Type B pancreatic cell (in vitro differentiated cells): ENCODE measurements around the gene KDR. TPM values are rescaled to one million over a fixed set of nuclear protein-coding genes. Genes with fewer than 3 reads are reported as not detected.

Experiments
- DNase-seq: peaks from one replicate; pipeline ENCODE4 v3.0.0; 2021; ENCODE audit warnings: mixed read lengths; ENCODE audit not compliant: unreplicated experiment; ENCODE audit errors: extremely low spot score
- H3K27ac Mint-ChIP-seq: 2 replicates; pipeline ENCODE4 v1.8.0; 2021; ENCODE audit warnings: mild to moderate bottlenecking, mixed read lengths
- H3K27me3 Mint-ChIP-seq: 2 replicates; pipeline ENCODE4 v1.8.0; 2021; ENCODE audit warnings: mixed read lengths
- H3K36me3 Mint-ChIP-seq: 2 replicates; pipeline ENCODE4 v1.8.0; 2021; ENCODE audit warnings: mixed read lengths
- H3K4me1 Mint-ChIP-seq: one replicate; pipeline ENCODE4 v1.8.0; 2021; ENCODE audit warnings: mixed read lengths; ENCODE audit not compliant: unreplicated experiment
- H3K4me3 Mint-ChIP-seq: 2 replicates; pipeline ENCODE4 v1.8.0; 2021; ENCODE audit warnings: mild to moderate bottlenecking, mixed read lengths
- H3K9me3 Mint-ChIP-seq: 2 replicates; pipeline ENCODE4 v1.8.0; 2021; ENCODE audit warnings: mixed read lengths
- CTCF ChIP-seq: fragments of 200-600 bp; sonication (generic); conservative IDR thresholded peaks from 2 replicates; pipeline ENCODE4 v1.5.0; 2021; ENCODE audit warnings: antibody characterized with exemption, mild to moderate bottlenecking
- total RNA-seq: library from RNA; stranded (reverse); gene quantifications from 2 replicates; pipeline ENCODE4 v1.2.1, GENCODE V29; 2021; ENCODE audit warnings: low replicate concordance

Gene KDR
- total RNA-seq, 1 donor from 2014 or later = 5.7 TPM

- TF ChIP-seq CTCF = no peak
- Mint-ChIP-seq H3K27me3 (peaks cover 18% of the 10 kb centered on the region), H3K9me3 (no peaks in the 10 kb centered on the region), H3K27ac (no peak overlapping the region), H3K4me3 (no peak overlapping the region), H3K36me3 (no peaks in the 10 kb centered on the region), H3K4me1 (peaks cover 4% of the 10 kb centered on the region)
- DNase-seq = no peak
These were observed 37.0 kb upstream of the KDR start for GRCh38 chr4:55162396-55162795.

- no peak overlapping the region for H3K4me3 Mint-ChIP-seq
- no peak for DNase-seq
- TF ChIP-seq CTCF = no peak
- H3K36me3 Mint-ChIP-seq = no peaks in the 10 kb centered on the region
- H3K27me3 Mint-ChIP-seq = peaks cover 22% of the 10 kb centered on the region
- H3K9me3 Mint-ChIP-seq = no peaks in the 10 kb centered on the region
- H3K27ac Mint-ChIP-seq = no peak overlapping the region
- peaks cover 4% of the 10 kb centered on the region for H3K4me1 Mint-ChIP-seq
These were observed 36.3 kb upstream of the KDR start for GRCh38 chr4:55161739-55162138.

GRCh38 chr4:55159851-55160250 is 34.5 kb upstream of the KDR start:
- no peak for TF ChIP-seq CTCF
- DNase-seq = no peak
- Mint-ChIP-seq H3K4me1 (peaks cover 4% of the 10 kb centered on the region), H3K27ac (no peak overlapping the region), H3K36me3 (no peaks in the 10 kb centered on the region), H3K27me3 (peaks cover 31% of the 10 kb centered on the region), H3K9me3 (no peaks in the 10 kb centered on the region), H3K4me3 (no peak overlapping the region)

- TF ChIP-seq CTCF = no peak
- Mint-ChIP-seq H3K9me3 (no peaks in the 10 kb centered on the region), H3K36me3 (no peaks in the 10 kb centered on the region), H3K27ac (no peak overlapping the region), H3K4me3 (no peak overlapping the region), H3K27me3 (peaks cover 33% of the 10 kb centered on the region), H3K4me1 (peaks cover 4% of the 10 kb centered on the region)
- no peak for DNase-seq
These were observed 33.6 kb upstream of the KDR start for GRCh38 chr4:55158957-55159356.

GRCh38 chr4:55157559-55158277 is 32.3 kb upstream of the KDR start:
- no peak overlapping the region for H3K27ac Mint-ChIP-seq
- peaks cover 33% of the 10 kb centered on the region for H3K27me3 Mint-ChIP-seq
- no peaks in the 10 kb centered on the region for H3K36me3 Mint-ChIP-seq
- H3K9me3 Mint-ChIP-seq = no peaks in the 10 kb centered on the region
- TF ChIP-seq CTCF = no peak
- H3K4me3 Mint-ChIP-seq = peak overlapping the region; percentile 70
- DNase-seq = no peak
- peaks cover 4% of the 10 kb centered on the region for H3K4me1 Mint-ChIP-seq
